IMR-90 (cell line): ENCODE data around the gene TMED8.

Experiments
- BHLHE40 ChIP-seq: fragments of 150-350 bp; IDR thresholded peaks from 2 replicates; pipeline ENCODE4 v1.6.1; 2016; ENCODE audit warnings: mild to moderate bottlenecking, low read depth, low read length
- CEBPB ChIP-seq: IDR thresholded peaks from 2 replicates; pipeline ENCODE4 v1.6.1; 2012; ENCODE audit warnings: low read depth, low read length, improper control_type of control experiment
- CHD1 ChIP-seq: IDR thresholded peaks from 2 replicates; pipeline ENCODE4 v1.6.1; 2012; ENCODE audit warnings: low read depth, low read length, improper control_type of control experiment
- CTCF ChIP-seq: conservative IDR thresholded peaks from 2 replicates; pipeline ENCODE4 v1.5.1; 2012; ENCODE audit warnings: mild to moderate bottlenecking, low read depth, low read length, improper control_type of control experiment
- MAFK ChIP-seq: IDR thresholded peaks from 2 replicates; pipeline ENCODE4 v1.6.1; 2012; ENCODE audit warnings: low read depth, low read length, improper control_type of control experiment
- SMC3 ChIP-seq: fragments of 150-350 bp; IDR thresholded peaks from 2 replicates; pipeline ENCODE4 v1.6.1; 2016; ENCODE audit warnings: low read depth, mild to moderate bottlenecking, antibody characterized with exemption, low read length, moderate library complexity

- TF ChIP-seq CTCF (no peak), CEBPB (peak; percentile 96), SMC3 (no peak), CHD1 (no peak), MAFK (no peak), BHLHE40 (no peak)
These were observed 37.5 kb downstream of the TMED8 start for GRCh38 chr14:77339407-77339806.
